GM10266 (cell line): ENCODE measurements around the gene SUPT20H.

Source experiments
- DNase-seq: peaks from one replicate; pipeline ENCODE4 v3.0.0; 2012; ENCODE audit errors: extremely low spot score
- CTCF ChIP-seq: IDR thresholded peaks from 2 replicates; pipeline ENCODE4 v1.5.1; 2012; ENCODE audit warnings: mild to moderate bottlenecking, low read depth; ENCODE audit not compliant: control insufficient read depth, insufficient read depth; ENCODE audit errors: missing control alignments

The SUPT20H gene

GRCh38 chr13:37102896-37103295, 43.4 kb upstream of the SUPT20H start:
- DNase-seq, result no peak
- no peak for TF ChIP-seq CTCF

DNA sequence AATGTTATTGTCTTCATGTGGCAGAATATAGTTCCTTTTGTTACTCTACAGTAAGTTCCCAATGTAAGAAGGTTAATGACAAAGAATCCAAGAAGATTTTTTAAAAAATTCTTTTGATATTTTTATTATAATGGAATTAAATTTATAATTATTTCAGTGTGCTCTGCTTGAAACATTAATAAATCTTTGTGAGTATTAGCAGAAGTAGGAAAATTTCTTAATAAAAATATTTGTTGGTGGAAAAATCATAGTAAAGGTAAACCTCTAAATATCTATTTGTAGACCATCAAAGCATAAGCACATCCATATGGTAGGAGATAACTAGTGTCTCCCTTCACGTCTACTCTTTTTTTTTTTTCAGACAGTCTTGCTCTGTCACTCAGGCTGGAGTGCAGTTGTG, 41.7 kb upstream of the SUPT20H start:
- TF ChIP-seq CTCF, result no peak
- no peak for DNase-seq

DNA sequence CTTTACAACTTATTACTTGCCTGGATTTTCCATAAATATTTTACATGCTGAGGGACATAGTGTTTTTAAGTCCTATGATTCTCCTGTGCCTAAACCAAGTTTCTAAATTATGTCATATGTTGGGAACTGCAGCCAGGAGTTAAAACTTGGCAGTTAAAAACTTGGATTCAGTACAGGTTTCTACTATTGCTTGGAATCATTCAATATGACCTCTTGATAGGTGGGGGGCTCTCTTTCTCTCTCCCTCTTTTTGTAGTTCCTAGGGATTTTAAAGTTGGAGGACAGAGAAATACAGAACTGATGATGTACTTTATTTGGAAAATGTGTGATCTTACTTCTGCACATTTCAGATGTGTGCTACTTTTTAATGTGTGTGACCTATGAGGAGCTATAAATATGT, 41.2 kb upstream of the SUPT20H start:
- TF ChIP-seq CTCF, result no peak

DNA sequence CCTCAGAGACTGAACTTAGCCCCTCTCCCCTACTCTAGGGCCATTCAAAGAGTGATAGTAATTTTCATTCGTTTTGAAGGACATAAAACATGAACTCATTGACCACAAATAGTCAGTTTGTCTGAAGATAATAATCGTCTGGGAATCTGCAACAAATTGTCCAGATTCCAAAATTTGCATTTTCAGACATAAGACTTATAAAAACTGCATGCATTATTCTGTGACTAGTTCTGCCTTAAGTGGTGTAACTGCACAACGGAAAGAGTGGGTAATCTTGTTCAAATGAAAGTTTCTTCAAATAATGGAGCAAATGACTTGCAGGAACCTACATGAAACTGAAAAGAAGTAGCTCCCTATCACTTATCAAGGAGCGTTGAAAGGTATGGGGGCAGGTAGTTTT, 37.6 kb upstream of the SUPT20H start:
- TF ChIP-seq CTCF, result no peak
- no peak for DNase-seq

More for the DNA sequence above, 41.2 kb upstream of the SUPT20H start:
- DNase-seq, result no peak

- no peak for DNase-seq
- no peak for TF ChIP-seq CTCF
Measured at GRCh38 chr13:37094840-37095239, 35.4 kb upstream of the SUPT20H start.

GRCh38 chr13:37094099-37094498, 34.6 kb upstream of the SUPT20H start:
- no peak for DNase-seq
- TF ChIP-seq CTCF, result no peak

GRCh38 chr13:37091835-37092234, 32.3 kb upstream of the SUPT20H start:
- DNase-seq, result no peak

More at GRCh38 chr13:37091835-37092234, 32.3 kb upstream of the SUPT20H start:
- no peak for TF ChIP-seq CTCF
